A673 (cell line): Measurements from ENCODE around the gene ROR1. TPM values are rescaled to one million over a fixed set of nuclear protein-coding genes. Genes with fewer than 3 reads are reported as not detected.

Experiments used
- BruUV-seq: library from RNA; stranded (reverse); fragments of 400-500 nt; replicated peaks from 2 replicates; lab custom pipeline; 2021; lab: Mats Ljungman, UMichigan
- CTCF ChIA-PET: fragments of 300-600 bp; sonication (Branson Sonifier 250); formaldehyde crosslinking; loops from one replicate; lab custom pipeline; 2022; ENCODE audit warnings: antibody characterized with exemption; lab: Charles Lee
- POLR2A ChIA-PET: fragments of 300-600 bp; sonication (Branson Sonifier 250); formaldehyde crosslinking; loops from one replicate; lab custom pipeline; 2022; ENCODE audit warnings: antibody characterized with exemption; ENCODE audit not compliant: low non-redundant PET; lab: Charles Lee
- DNase-seq: peaks from one replicate; pipeline ENCODE4 v3.0.0-alpha.2; 2015; ENCODE audit warnings: low spot score
- H3K27ac ChIP-seq: fragments of 200-600 bp; sonication (generic); 2 replicates; pipeline ENCODE4 v1.5.1; 2016; ENCODE audit warnings: mixed run types, low read depth, mild to moderate bottlenecking, mixed read lengths, antibody characterized with exemption, low read length; ENCODE audit not compliant: poor library complexity, severe bottlenecking
- H3K27me3 ChIP-seq: fragments of 200-600 bp; sonication (generic); replicated peaks from 2 replicates; pipeline ENCODE4 v1.6.1; 2017; ENCODE audit warnings: mixed run types, low read depth, mild to moderate bottlenecking, mixed read lengths, antibody characterized with exemption, low read length; ENCODE audit not compliant: insufficient read depth, poor library complexity
- H3K36me3 ChIP-seq: fragments of 200-600 bp; sonication (generic); 2 replicates; pipeline ENCODE4 v1.6.1; 2016; ENCODE audit warnings: mixed run types, mild to moderate bottlenecking, mixed read lengths, antibody characterized with exemption, low read length; ENCODE audit not compliant: insufficient read depth, poor library complexity, severe bottlenecking
- H3K4me1 ChIP-seq: fragments of 200-600 bp; sonication (generic); 2 replicates; pipeline ENCODE4 v1.6.1; 2017; ENCODE audit warnings: mixed run types, mild to moderate bottlenecking, mixed read lengths, antibody characterized with exemption, low read length; ENCODE audit not compliant: insufficient read depth, poor library complexity, severe bottlenecking
- H3K4me3 ChIP-seq: fragments of 200-600 bp; sonication (generic); 2 replicates; pipeline ENCODE4 v1.5.1; 2016; ENCODE audit warnings: low read depth, mixed run types, mild to moderate bottlenecking, mixed read lengths, low read length; ENCODE audit not compliant: poor library complexity, severe bottlenecking
- H3K9me3 ChIP-seq: fragments of 200-600 bp; sonication (generic); 2 replicates; pipeline ENCODE4 v1.6.1; 2016; ENCODE audit warnings: mixed run types, low read depth, mild to moderate bottlenecking, mixed read lengths, antibody characterized with exemption, low read length; ENCODE audit not compliant: poor library complexity, severe bottlenecking
- EZH2 ChIP-seq: fragments of 200-600 bp; sonication (generic); IDR thresholded peaks from 2 replicates; pipeline ENCODE4 v1.6.1; 2017; ENCODE audit warnings: borderline replicate concordance, low read depth, mild to moderate bottlenecking, mixed read lengths, antibody characterized with exemption, low read length; ENCODE audit not compliant: poor library complexity, severe bottlenecking
- intact Hi-C: fragments of 100-400 bp; cut with micrococcal nuclease; formaldehyde crosslinking; loops from one replicate; pipeline ENCODE4 v1.10.0; 2022; ENCODE audit not compliant: unreplicated experiment
- total RNA-seq: library from RNA; stranded (reverse); gene quantifications from 2 replicates; pipeline ENCODE4 v1.2.3, GENCODE V29; 2021
- TF ChIP-seq, protein P1 (sequence below): fragments of 300-800, 200-600 bp; sonication (generic); conservative IDR thresholded peaks from 2 replicates; pipeline ENCODE4 v1.5.1; 2017; ENCODE audit warnings: low read depth, mild to moderate bottlenecking, antibody characterized with exemption, low read length, moderate library complexity, mixed read lengths

The ROR1 gene
- total RNA-seq, 1 experiment from 2014 or later = 7.4 TPM

DNA sequence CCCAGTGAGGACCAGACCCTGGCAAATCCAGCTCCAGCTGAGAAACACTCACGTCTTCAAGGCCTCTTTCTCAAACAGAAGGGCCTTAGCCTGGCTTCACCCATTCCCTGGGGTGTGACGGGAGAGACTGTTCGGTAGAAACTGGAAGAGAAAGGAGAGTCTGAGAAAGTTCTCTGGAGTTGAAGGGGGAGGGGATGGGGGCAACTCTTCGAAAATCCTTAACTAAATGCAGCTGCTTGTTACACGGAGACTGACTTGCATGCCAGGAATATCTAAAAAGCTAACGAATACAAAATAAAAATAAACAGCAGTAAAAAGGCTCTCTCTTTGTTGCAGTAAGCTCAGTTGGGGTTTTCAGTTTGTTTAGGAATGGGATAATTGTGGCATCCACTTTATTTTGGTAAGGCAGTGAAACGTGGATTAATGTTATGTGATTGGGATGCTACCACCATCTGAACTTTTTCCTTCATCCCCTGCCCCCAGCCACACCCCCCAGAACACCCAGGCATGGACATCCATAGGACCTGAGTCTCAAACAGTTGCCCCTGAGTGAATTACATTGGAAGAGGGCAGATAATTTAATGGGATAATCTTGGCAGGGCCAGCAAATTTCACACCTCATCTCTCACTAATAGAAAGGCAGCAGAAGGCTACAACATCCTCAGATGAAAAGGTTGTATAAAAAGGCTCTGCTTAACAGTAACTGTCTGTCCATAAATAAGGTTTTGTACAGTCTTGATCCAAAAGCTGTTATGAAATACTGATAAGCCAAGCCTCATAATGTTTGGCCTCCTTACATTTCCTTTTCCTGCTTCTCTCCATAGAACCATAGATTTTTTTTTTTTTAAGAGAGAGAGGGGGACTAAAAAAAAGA lies 5.8 kb downstream of the ROR1 start:
- H3K9me3 ChIP-seq = no peaks in the 10 kb centered on the region
- H3K4me3 ChIP-seq = no peak overlapping the region
- POLR2A ChIA-PET = no interaction called here
- BruUV-seq = no TSS peak
- intact Hi-C loops = loop anchor here (5.0 to 10.0 kb wide), 3 partner anchors 87 to 855 kb away; no protein-coding TSS in a partner anchor
- peaks cover 28% of the 10 kb centered on the region for H3K4me1 ChIP-seq
- H3K27ac ChIP-seq = no peak overlapping the region
- H3K27me3 ChIP-seq = no peaks in the 10 kb centered on the region
- no peak for TF ChIP-seq EZH2
- TF ChIP-seq, protein P1, sequence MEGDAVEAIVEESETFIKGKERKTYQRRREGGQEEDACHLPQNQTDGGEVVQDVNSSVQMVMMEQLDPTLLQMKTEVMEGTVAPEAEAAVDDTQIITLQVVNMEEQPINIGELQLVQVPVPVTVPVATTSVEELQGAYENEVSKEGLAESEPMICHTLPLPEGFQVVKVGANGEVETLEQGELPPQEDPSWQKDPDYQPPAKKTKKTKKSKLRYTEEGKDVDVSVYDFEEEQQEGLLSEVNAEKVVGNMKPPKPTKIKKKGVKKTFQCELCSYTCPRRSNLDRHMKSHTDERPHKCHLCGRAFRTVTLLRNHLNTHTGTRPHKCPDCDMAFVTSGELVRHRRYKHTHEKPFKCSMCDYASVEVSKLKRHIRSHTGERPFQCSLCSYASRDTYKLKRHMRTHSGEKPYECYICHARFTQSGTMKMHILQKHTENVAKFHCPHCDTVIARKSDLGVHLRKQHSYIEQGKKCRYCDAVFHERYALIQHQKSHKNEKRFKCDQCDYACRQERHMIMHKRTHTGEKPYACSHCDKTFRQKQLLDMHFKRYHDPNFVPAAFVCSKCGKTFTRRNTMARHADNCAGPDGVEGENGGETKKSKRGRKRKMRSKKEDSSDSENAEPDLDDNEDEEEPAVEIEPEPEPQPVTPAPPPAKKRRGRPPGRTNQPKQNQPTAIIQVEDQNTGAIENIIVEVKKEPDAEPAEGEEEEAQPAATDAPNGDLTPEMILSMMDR = no peak
- H3K36me3 ChIP-seq = no peaks in the 10 kb centered on the region
- DNase-seq = no peak
- CTCF ChIA-PET = no interaction called here

DNA sequence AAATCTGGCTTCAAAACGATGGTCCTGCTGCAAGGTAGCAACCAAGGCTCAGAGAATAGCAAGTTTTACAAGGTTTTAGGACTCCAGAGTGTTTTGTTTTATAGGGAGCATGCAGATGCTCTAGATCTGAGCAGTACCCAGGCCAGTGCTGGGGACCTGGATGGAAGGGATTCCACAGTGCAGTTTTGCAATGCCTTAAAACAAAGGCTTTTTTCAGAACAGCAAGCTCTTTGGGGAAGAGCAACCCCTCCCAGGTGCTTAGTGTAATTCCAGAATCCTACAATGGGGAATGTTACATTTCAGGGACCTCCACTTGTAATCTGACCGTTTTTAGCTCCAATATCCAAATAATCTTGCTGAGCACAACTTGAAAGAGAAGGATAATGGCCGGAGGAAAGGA lies 6.7 kb downstream of the ROR1 start:
- Histone ChIP-seq H3K36me3 (no peaks in the 10 kb centered on the region), H3K9me3 (no peaks in the 10 kb centered on the region), H3K4me1 (peaks cover 31% of the 10 kb centered on the region), H3K27me3 (no peaks in the 10 kb centered on the region), H3K27ac (no peak overlapping the region), H3K4me3 (no peak overlapping the region)
- BruUV-seq = no TSS peak
- CTCF ChIA-PET = no interaction called here
- TF ChIP-seq, protein P1 = no peak
- TF ChIP-seq EZH2 = no peak
- POLR2A ChIA-PET = no interaction called here
- intact Hi-C loops = loop anchor here (10.0 kb wide), 1 partner anchor 856 kb away; no protein-coding TSS in a partner anchor
- DNase-seq = no peak

DNA sequence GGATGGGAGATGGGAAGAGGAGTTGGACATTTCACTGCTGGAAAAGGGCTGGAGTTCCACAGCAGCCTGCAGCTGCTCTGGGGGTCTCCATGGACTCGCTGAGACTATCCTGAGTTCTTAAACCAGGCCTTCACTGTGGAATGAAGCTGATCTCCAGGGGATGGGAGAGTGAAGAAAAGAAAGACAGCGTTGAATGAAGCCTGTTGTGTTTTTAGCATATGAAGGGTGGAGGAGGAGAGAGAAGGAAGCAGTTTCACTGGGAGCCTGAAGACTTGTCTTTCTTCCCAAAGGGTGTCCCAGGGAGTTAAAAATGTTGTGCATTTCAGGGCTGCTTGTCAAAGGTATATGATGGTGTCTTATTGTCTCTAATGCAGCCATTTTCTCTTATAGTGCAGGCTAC lies 9.2 kb downstream of the ROR1 start:
- ChIA-PET CTCF (no interaction called here), POLR2A (no interaction called here)
- Histone ChIP-seq H3K27me3 (no peaks in the 10 kb centered on the region), H3K27ac (no peak overlapping the region), H3K9me3 (no peaks in the 10 kb centered on the region), H3K4me3 (no peak overlapping the region), H3K36me3 (no peaks in the 10 kb centered on the region), H3K4me1 (peaks cover 48% of the 10 kb centered on the region)
- DNase-seq = no peak
- TF ChIP-seq, protein P1 = no peak
- no peak for TF ChIP-seq EZH2
- BruUV-seq = no TSS peak
- intact Hi-C loops = loop anchor here (10.0 kb wide), 1 partner anchor 858 kb away; no protein-coding TSS in a partner anchor
